Mesodermal cell (in vitro differentiated cells): ENCODE measurements around the gene CLDN7.

Experiments
- H3K27ac ChIP-seq: 2 replicates; pipeline ENCODE4 v1.7.0; 2013; ENCODE audit warnings: mild to moderate bottlenecking, low read depth, low read length, moderate library complexity; ENCODE audit not compliant: severe bottlenecking
- H3K36me3 ChIP-seq: 2 replicates; pipeline ENCODE4 v1.7.1; 2013; ENCODE audit warnings: mild to moderate bottlenecking, low read length, moderate library complexity; ENCODE audit not compliant: control insufficient read depth, insufficient read depth
- H3K4me1 ChIP-seq: one replicate; pipeline ENCODE4 v1.7.1; 2013; ENCODE audit warnings: mild to moderate bottlenecking, low read length; ENCODE audit not compliant: insufficient read depth, control insufficient read depth, poor library complexity, severe bottlenecking
- H3K4me3 ChIP-seq: 2 replicates; pipeline ENCODE4 v1.7.0; 2013; ENCODE audit warnings: low read length, control low read depth, mild to moderate bottlenecking; ENCODE audit not compliant: insufficient read depth, poor library complexity, severe bottlenecking; ENCODE audit errors: extremely low read depth
- H3K9me3 ChIP-seq: 2 replicates; pipeline ENCODE4 v1.7.1; 2013; ENCODE audit warnings: mild to moderate bottlenecking, low read length, moderate library complexity; ENCODE audit not compliant: control insufficient read depth
- WGBS, 2 experiments: methylation state at CpG; one replicate each; pipeline ENCODE4 v1.1.5; 2013; ENCODE audit warnings: missing lambda C conversion rate in 2 of 2; ENCODE audit not compliant: insufficient coverage in 2 of 2; 5-methylcytosine and 5-hydroxymethylcytosine counted together

The CLDN7 gene

GRCh38 chr17:7241783-7242716, 20.2 kb downstream of the CLDN7 start, which contains the start of gene GABARAP:
Gene GABARAP, minus strand, starts transcription at chr17:7242449. Its CDS starts 119 bp downstream, at chr17:7242330.
- H3K4me3 ChIP-seq, result peak within 1 kb of the TSS; percentile 84
- no peaks in the 10 kb centered on the region for H3K9me3 ChIP-seq
- peak within 1 kb of the TSS; percentile 97 for H3K27ac ChIP-seq
- H3K4me1 ChIP-seq, result peaks cover 9% of the 10 kb centered on the region
- 0 to 1% methylated on average over 36 to 47 of the region's 62 CpGs for WGBS, 2 experiments
- peaks cover 49% of the 10 kb centered on the region for H3K36me3 ChIP-seq

- H3K36me3 ChIP-seq, result peaks cover 49% of the 10 kb centered on the region
- peaks cover 17% of the 10 kb centered on the region for H3K4me1 ChIP-seq
- H3K4me3 ChIP-seq, result peak overlapping the region; percentile 84
- no peaks in the 10 kb centered on the region for H3K9me3 ChIP-seq
- 60 to 65% methylated on average over 4 to 6 of the region's 9 CpGs for WGBS, 2 experiments
- peak overlapping the region; percentile 97 for H3K27ac ChIP-seq
Observed at GRCh38 chr17:7241090-7241733, 21.1 kb downstream of the CLDN7 start.

- peaks cover 50% of the 10 kb centered on the region for H3K36me3 ChIP-seq
- WGBS, 2 experiments, result 58% methylated on average over 2 of the region's 4 CpGs; no CpG with 5 or more reads in 1 of the 2 experiments
- no peak overlapping the region for H3K27ac ChIP-seq
- no peaks in the 10 kb centered on the region for H3K9me3 ChIP-seq
- peaks cover 25% of the 10 kb centered on the region for H3K4me1 ChIP-seq
- peak overlapping the region; percentile 84 for H3K4me3 ChIP-seq
Observed at GRCh38 chr17:7240375-7240774, 21.9 kb downstream of the CLDN7 start.

- Histone ChIP-seq H3K4me3 (peak within 1 kb of the TSS; percentile 100), H3K27ac (peak within 1 kb of the TSS; percentile 81), H3K36me3 (peaks cover 51% of the 10 kb centered on the region), H3K4me1 (peaks cover 35% of the 10 kb centered on the region), H3K9me3 (no peaks in the 10 kb centered on the region)
- 0% methylated on average over 28 to 43 of the region's 72 CpGs for WGBS, 2 experiments
Observed at GRCh38 chr17:7239091-7240027, 22.9 kb downstream of the CLDN7 start, which contains the start of gene PHF23. Gene PHF23, minus strand, starts transcription at chr17:7239457. Its CDS starts 178 bp downstream, at chr17:7239279.

- Histone ChIP-seq H3K4me1 (peaks cover 35% of the 10 kb centered on the region), H3K4me3 (peak overlapping the region; percentile 100), H3K27ac (peak overlapping the region; percentile 81), H3K36me3 (peaks cover 44% of the 10 kb centered on the region), H3K9me3 (no peaks in the 10 kb centered on the region)
- WGBS, 2 experiments, result 0% methylated on average over 19 to 21 of the region's 39 CpGs
Observed at GRCh38 chr17:7238420-7239090, 23.7 kb downstream of the CLDN7 start.

GRCh38 chr17:7237761-7238419, 24.4 kb downstream of the CLDN7 start:
- H3K27ac ChIP-seq, result peak overlapping the region; percentile 77
- H3K9me3 ChIP-seq, result no peaks in the 10 kb centered on the region
- H3K4me1 ChIP-seq, result peaks cover 35% of the 10 kb centered on the region
- WGBS, 2 experiments, result 0% methylated on average over 24 to 26 of the region's 73 CpGs
- H3K4me3 ChIP-seq, result peak overlapping the region; percentile 100
- H3K36me3 ChIP-seq, result peaks cover 44% of the 10 kb centered on the region

- Histone ChIP-seq H3K27ac (peak overlapping the region; percentile 77), H3K9me3 (no peaks in the 10 kb centered on the region), H3K4me3 (peak overlapping the region; percentile 100), H3K36me3 (peaks cover 47% of the 10 kb centered on the region), H3K4me1 (peaks cover 37% of the 10 kb centered on the region)
- 47 to 56% methylated on average over 6 of the region's 6 CpGs for WGBS, 2 experiments
Observed at GRCh38 chr17:7237266-7237760, 25.0 kb downstream of the CLDN7 start.

GRCh38 chr17:7236808-7237207, 25.5 kb downstream of the CLDN7 start:
- 85 to 89% methylated on average over 6 of the region's 6 CpGs for WGBS, 2 experiments
- Histone ChIP-seq H3K9me3 (no peaks in the 10 kb centered on the region), H3K27ac (no peak overlapping the region), H3K4me1 (peaks cover 42% of the 10 kb centered on the region), H3K36me3 (peaks cover 47% of the 10 kb centered on the region), H3K4me3 (peak overlapping the region; percentile 100)
